A673 (cell line): ENCODE results near the gene ZEB2. TPM values are rescaled to one million over a fixed set of nuclear protein-coding genes. Genes with fewer than 3 reads are reported as not detected.

Experiments
- BruUV-seq: library from RNA; stranded (reverse); fragments of 400-500 nt; replicated peaks from 2 replicates; lab custom pipeline; 2021; lab: Mats Ljungman, UMichigan
- CTCF ChIA-PET: fragments of 300-600 bp; sonication (Branson Sonifier 250); formaldehyde crosslinking; loops from one replicate; lab custom pipeline; 2022; ENCODE audit warnings: antibody characterized with exemption; lab: Charles Lee
- POLR2A ChIA-PET: fragments of 300-600 bp; sonication (Branson Sonifier 250); formaldehyde crosslinking; loops from one replicate; lab custom pipeline; 2022; ENCODE audit warnings: antibody characterized with exemption; ENCODE audit not compliant: low non-redundant PET; lab: Charles Lee
- DNase-seq: peaks from one replicate; pipeline ENCODE4 v3.0.0-alpha.2; 2015; ENCODE audit warnings: low spot score
- H3K27ac ChIP-seq: fragments of 200-600 bp; sonication (generic); 2 replicates; pipeline ENCODE4 v1.5.1; 2016; ENCODE audit warnings: mixed run types, low read depth, mild to moderate bottlenecking, mixed read lengths, antibody characterized with exemption, low read length; ENCODE audit not compliant: poor library complexity, severe bottlenecking
- H3K27me3 ChIP-seq: fragments of 200-600 bp; sonication (generic); replicated peaks from 2 replicates; pipeline ENCODE4 v1.6.1; 2017; ENCODE audit warnings: mixed run types, low read depth, mild to moderate bottlenecking, mixed read lengths, antibody characterized with exemption, low read length; ENCODE audit not compliant: insufficient read depth, poor library complexity
- H3K36me3 ChIP-seq: fragments of 200-600 bp; sonication (generic); 2 replicates; pipeline ENCODE4 v1.6.1; 2016; ENCODE audit warnings: mixed run types, mild to moderate bottlenecking, mixed read lengths, antibody characterized with exemption, low read length; ENCODE audit not compliant: insufficient read depth, poor library complexity, severe bottlenecking
- H3K4me1 ChIP-seq: fragments of 200-600 bp; sonication (generic); 2 replicates; pipeline ENCODE4 v1.6.1; 2017; ENCODE audit warnings: mixed run types, mild to moderate bottlenecking, mixed read lengths, antibody characterized with exemption, low read length; ENCODE audit not compliant: insufficient read depth, poor library complexity, severe bottlenecking
- H3K4me3 ChIP-seq: fragments of 200-600 bp; sonication (generic); 2 replicates; pipeline ENCODE4 v1.5.1; 2016; ENCODE audit warnings: low read depth, mixed run types, mild to moderate bottlenecking, mixed read lengths, low read length; ENCODE audit not compliant: poor library complexity, severe bottlenecking
- H3K9me3 ChIP-seq: fragments of 200-600 bp; sonication (generic); 2 replicates; pipeline ENCODE4 v1.6.1; 2016; ENCODE audit warnings: mixed run types, low read depth, mild to moderate bottlenecking, mixed read lengths, antibody characterized with exemption, low read length; ENCODE audit not compliant: poor library complexity, severe bottlenecking
- EZH2 ChIP-seq: fragments of 200-600 bp; sonication (generic); IDR thresholded peaks from 2 replicates; pipeline ENCODE4 v1.6.1; 2017; ENCODE audit warnings: borderline replicate concordance, low read depth, mild to moderate bottlenecking, mixed read lengths, antibody characterized with exemption, low read length; ENCODE audit not compliant: poor library complexity, severe bottlenecking
- intact Hi-C: fragments of 100-400 bp; cut with micrococcal nuclease; formaldehyde crosslinking; loops from one replicate; pipeline ENCODE4 v1.10.0; 2022; ENCODE audit not compliant: unreplicated experiment
- total RNA-seq: library from RNA; stranded (reverse); gene quantifications from 2 replicates; pipeline ENCODE4 v1.2.3, GENCODE V29; 2021
- TF ChIP-seq, protein P1 (sequence below): fragments of 300-800, 200-600 bp; sonication (generic); conservative IDR thresholded peaks from 2 replicates; pipeline ENCODE4 v1.5.1; 2017; ENCODE audit warnings: low read depth, mild to moderate bottlenecking, antibody characterized with exemption, low read length, moderate library complexity, mixed read lengths

ZEB2 gene
- total RNA-seq, 1 experiment from 2014 or later = 146 TPM

DNA sequence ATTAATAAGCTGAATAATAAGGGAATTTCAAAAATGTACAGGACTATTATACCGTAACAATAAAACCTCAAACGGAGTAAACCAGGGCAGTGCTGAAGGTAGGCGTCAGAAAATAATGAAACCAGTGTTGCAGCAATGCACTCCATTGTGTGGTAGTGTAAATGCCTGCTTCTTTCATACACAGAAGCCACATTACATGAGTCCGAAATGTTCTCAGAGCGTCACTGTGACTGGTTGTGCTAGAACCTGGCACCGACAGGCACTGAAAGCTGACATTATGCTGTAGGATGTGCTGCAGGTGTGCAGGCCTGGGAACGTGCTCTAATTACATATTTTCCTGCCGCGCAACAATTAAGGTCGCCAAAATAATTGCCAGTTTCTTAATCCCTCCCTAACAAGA, 53.3 kb downstream of the ZEB2 start:
- peaks cover 67% of the 10 kb centered on the region for H3K4me1 ChIP-seq
- H3K4me3 ChIP-seq = no peak overlapping the region
- ChIA-PET CTCF (no interaction called here), POLR2A (no interaction called here)
- TF ChIP-seq EZH2 = no peak
- TF ChIP-seq, protein P1, sequence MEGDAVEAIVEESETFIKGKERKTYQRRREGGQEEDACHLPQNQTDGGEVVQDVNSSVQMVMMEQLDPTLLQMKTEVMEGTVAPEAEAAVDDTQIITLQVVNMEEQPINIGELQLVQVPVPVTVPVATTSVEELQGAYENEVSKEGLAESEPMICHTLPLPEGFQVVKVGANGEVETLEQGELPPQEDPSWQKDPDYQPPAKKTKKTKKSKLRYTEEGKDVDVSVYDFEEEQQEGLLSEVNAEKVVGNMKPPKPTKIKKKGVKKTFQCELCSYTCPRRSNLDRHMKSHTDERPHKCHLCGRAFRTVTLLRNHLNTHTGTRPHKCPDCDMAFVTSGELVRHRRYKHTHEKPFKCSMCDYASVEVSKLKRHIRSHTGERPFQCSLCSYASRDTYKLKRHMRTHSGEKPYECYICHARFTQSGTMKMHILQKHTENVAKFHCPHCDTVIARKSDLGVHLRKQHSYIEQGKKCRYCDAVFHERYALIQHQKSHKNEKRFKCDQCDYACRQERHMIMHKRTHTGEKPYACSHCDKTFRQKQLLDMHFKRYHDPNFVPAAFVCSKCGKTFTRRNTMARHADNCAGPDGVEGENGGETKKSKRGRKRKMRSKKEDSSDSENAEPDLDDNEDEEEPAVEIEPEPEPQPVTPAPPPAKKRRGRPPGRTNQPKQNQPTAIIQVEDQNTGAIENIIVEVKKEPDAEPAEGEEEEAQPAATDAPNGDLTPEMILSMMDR = no peak
- no TSS peak for BruUV-seq
- intact Hi-C loops = no loop called here
- no peaks in the 10 kb centered on the region for H3K9me3 ChIP-seq
- no peaks in the 10 kb centered on the region for H3K27me3 ChIP-seq
- H3K36me3 ChIP-seq = no peaks in the 10 kb centered on the region
- H3K27ac ChIP-seq = no peak overlapping the region
- DNase-seq = no peak

DNA sequence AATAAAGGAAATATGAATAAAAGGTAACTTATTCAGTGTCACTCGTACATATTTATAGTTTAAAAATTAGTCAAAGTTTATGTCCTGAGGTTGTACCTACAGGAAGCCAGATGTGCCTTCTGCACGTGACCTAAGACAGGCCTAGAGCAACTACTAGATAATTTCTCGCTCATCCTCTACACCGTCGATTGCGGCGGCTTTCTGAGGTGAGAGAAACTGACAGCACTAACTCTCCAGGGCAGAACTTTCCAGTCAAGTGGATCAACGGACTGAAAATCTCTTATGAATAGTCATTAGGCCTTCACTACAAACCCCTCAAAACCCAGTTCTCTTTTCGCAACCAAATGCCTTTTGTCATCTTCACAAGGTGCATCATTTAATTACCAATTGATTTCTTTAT, 54.2 kb downstream of the ZEB2 start:
- Histone ChIP-seq H3K27me3 (no peaks in the 10 kb centered on the region), H3K4me1 (peaks cover 67% of the 10 kb centered on the region), H3K36me3 (no peaks in the 10 kb centered on the region), H3K4me3 (no peak overlapping the region), H3K9me3 (no peaks in the 10 kb centered on the region), H3K27ac (no peak overlapping the region)
- no peak for DNase-seq
- ChIA-PET POLR2A (interaction anchor here (0.5 kb wide), 1 partner anchor 1142 kb away, joined by 15 read pairs; no protein-coding TSS in a partner anchor), CTCF (no interaction called here)
- no peak for TF ChIP-seq EZH2
- BruUV-seq = no TSS peak
- intact Hi-C loops = no loop called here

DNA sequence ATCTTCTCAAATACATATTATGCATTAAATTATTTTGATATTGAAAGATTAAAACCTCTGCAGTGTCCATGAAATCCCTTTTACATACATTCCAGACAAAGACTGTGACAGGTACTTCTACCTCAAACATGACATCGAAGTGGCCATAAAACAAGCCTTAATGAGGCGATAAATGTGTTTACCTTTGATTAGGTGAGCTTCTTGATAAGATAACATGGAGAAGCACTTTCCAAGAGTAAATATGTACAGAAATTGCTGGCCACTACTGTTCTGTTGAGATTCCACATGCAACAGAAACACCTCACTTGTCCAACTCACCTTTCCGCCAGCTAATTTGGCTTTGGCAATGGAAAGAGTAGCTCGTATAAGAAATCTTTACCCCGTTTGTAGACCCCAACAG, 55.2 kb downstream of the ZEB2 start:
- CTCF ChIA-PET = no interaction called here
- TF ChIP-seq, protein P1 = no peak
- TF ChIP-seq EZH2 = no peak
- no TSS peak for BruUV-seq

DNA sequence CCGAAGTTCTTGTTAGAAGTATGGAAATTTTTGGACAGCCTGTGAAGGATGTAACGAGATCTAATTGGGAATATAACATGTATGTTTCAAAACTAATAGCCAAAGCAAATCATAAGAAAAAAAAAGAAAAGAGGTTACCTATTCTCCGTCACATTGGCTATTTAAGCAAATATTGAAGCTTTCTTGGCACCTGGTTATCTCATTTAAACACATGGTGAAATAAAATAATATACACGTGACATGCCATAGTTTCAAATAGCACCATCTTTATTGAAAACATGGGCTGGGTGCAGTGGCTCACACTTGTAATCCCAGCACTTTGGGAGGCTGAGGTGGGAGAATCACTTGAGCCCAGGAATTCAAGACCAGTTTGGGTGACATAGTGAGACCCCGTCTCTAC, 56.7 kb downstream of the ZEB2 start:
- ChIA-PET POLR2A (no interaction called here), CTCF (no interaction called here)
- TF ChIP-seq EZH2 = no peak
- TF ChIP-seq, protein P1 = no peak
- no peak overlapping the region for H3K27ac ChIP-seq
- H3K4me3 ChIP-seq = no peak overlapping the region
- intact Hi-C loops = no loop called here
- no peaks in the 10 kb centered on the region for H3K36me3 ChIP-seq
- no TSS peak for BruUV-seq
- H3K9me3 ChIP-seq = no peaks in the 10 kb centered on the region
- H3K4me1 ChIP-seq = peaks cover 69% of the 10 kb centered on the region
- H3K27me3 ChIP-seq = no peaks in the 10 kb centered on the region
- no peak for DNase-seq

More for the DNA sequence above, 55.2 kb downstream of the ZEB2 start:
- H3K4me1 ChIP-seq = peaks cover 67% of the 10 kb centered on the region
- POLR2A ChIA-PET = no interaction called here
- no peaks in the 10 kb centered on the region for H3K27me3 ChIP-seq
- intact Hi-C loops = no loop called here
- H3K36me3 ChIP-seq = no peaks in the 10 kb centered on the region
- H3K27ac ChIP-seq = no peak overlapping the region
- H3K9me3 ChIP-seq = no peaks in the 10 kb centered on the region
- no peak overlapping the region for H3K4me3 ChIP-seq
- no peak for DNase-seq
